Activated CD4-positive, alpha-beta memory T cell treated with anti-CD3 and anti-CD28 coated beads for 36 hours (primary cell): Measurements from ENCODE around the gene PNKP. TPM values are rescaled to one million over a fixed set of nuclear protein-coding genes. Genes with fewer than 3 reads are reported as not detected.

ENCODE experiments used
- CTCF ChIA-PET: fragments of 350-600 bp; sonication (Branson Sonifier 250); formaldehyde crosslinking; loops from one replicate; lab custom pipeline; 2021; ENCODE audit warnings: antibody characterized with exemption, inconsistent platforms; lab: Charles Lee
- POLR2A ChIA-PET: fragments of 350-600 bp; sonication (Branson Sonifier 250); formaldehyde crosslinking; loops from one replicate; lab custom pipeline; 2021; ENCODE audit warnings: antibody characterized with exemption; lab: Charles Lee
- DNase-seq: peaks from one replicate; pipeline ENCODE4 v3.0.0-alpha.2; 2020
- H3K27ac Mint-ChIP-seq: one replicate; pipeline ENCODE4 v1.8.0; 2021; ENCODE audit warnings: mixed read lengths
- H3K27me3 Mint-ChIP-seq: one replicate; pipeline ENCODE4 v1.8.0; 2021; ENCODE audit warnings: mixed read lengths
- H3K36me3 Mint-ChIP-seq: one replicate; pipeline ENCODE4 v1.8.0; 2021; ENCODE audit warnings: mixed read lengths
- H3K4me1 Mint-ChIP-seq: one replicate; pipeline ENCODE4 v1.8.0; 2021; ENCODE audit warnings: low read depth, mixed read lengths
- H3K4me3 Mint-ChIP-seq: one replicate; pipeline ENCODE4 v1.8.0; 2021; ENCODE audit warnings: mild to moderate bottlenecking, mixed read lengths
- H3K9me3 Mint-ChIP-seq: one replicate; pipeline ENCODE4 v1.8.0; 2021; ENCODE audit warnings: mixed read lengths
- intact Hi-C: fragments of 100-400 bp; cut with micrococcal nuclease; formaldehyde crosslinking; loops from one replicate; pipeline ENCODE4 v1.15.1; 2023
- total RNA-seq, 2 experiments: library from RNA; stranded (reverse); gene quantifications; one replicate each; pipeline ENCODE4 v1.2.3, GENCODE V29; 2021

The PNKP gene
- total RNA-seq, 2 experiments from 2014 or later: 88.7 to 98.6 TPM

DNA sequence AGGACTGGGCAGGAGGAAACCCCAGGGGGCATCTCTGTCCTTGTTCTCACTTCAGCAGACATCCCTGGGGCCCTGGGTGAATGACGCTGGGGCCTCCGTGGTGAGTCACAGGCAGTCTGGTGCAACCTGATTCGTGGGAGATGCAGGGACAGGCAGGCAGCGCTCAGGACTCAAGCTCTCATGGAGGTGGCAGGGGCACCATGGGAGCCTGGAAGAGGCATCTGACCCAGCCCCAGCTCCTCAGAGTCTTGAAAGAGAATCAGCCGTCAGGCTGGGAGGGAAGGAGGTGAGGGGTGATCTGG lies 30.4 kb downstream of the PNKP start:
- no peak for DNase-seq

DNA sequence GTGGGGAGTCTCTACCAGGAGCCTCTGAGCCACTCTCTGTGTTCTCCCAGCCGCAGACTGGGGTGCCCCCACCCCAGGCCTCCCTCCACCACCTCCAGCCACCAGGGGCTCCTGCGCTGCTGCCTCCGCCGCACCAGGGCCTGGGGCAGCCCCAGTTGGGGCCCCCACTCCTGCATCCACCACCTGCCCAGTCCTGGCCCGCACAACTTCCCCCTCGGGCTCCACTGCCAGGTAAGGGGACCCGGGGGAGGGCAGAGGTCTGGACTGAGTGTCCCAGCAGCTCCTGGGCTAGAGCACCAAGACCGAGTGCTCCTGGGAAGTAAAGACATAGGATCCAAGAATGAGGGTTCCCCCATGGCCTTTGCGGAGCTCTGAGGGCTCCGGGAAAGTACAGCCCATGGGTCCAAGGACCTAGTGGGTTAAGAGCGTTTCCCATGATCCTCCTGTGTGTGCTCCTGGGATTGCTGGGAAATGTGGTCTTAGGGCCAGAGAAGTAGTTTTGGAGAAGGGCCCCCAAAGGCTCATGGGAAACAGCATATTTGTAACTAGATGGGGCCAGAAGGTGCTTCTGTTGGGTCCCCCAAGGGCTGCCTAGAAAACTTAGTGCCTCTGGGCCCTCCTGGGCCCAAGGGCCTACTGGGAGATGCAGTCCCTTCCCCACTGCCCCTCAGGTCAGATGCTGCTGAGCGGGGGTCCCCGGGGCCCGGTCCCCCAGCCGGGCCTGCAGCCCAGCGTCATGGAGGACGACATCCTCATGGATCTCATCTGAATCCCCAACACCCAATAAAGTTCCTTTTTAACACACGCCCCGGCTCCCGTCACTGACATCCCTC lies 31.0 kb downstream of the PNKP start:
- DNase-seq: no peak
- POLR2A ChIA-PET: no interaction called here
- Mint-ChIP-seq H3K27ac (no peak overlapping the region), H3K27me3 (no peaks in the 10 kb centered on the region), H3K36me3 (peaks cover 29% of the 10 kb centered on the region), H3K4me1 (no peaks in the 10 kb centered on the region), H3K4me3 (no peak overlapping the region), H3K9me3 (no peaks in the 10 kb centered on the region)
- intact Hi-C loops: no loop called here
- CTCF ChIA-PET: no interaction called here

More for the DNA sequence above, 30.4 kb downstream of the PNKP start:
- Mint-ChIP-seq H3K4me3 (no peak overlapping the region), H3K27me3 (no peaks in the 10 kb centered on the region), H3K36me3 (peaks cover 25% of the 10 kb centered on the region), H3K27ac (no peak overlapping the region), H3K9me3 (no peaks in the 10 kb centered on the region), H3K4me1 (no peaks in the 10 kb centered on the region)
- CTCF ChIA-PET: no interaction called here
- POLR2A ChIA-PET: no interaction called here
- intact Hi-C loops: no loop called here

DNA sequence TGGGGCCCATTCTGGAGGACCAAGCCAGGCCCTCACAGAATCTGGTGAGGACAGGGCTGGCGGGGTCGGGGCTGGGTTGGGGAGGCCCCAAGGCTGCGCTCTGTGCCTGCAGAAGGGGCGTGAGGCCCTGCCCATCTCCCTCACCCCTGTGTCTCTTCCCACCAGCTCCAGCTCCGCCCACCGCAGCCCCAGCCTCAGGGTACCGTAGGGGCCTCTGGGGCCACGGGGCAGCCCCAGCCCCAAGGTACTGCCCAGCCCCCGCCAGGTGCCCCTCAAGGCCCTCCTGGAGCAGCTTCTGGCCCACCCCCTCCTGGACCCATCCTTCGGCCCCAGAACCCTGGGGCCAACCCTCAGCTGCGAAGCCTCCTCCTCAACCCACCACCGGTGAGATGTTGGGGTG lies 31.8 kb downstream of the PNKP start:
- CTCF ChIA-PET: no interaction called here
- H3K36me3 Mint-ChIP-seq: peaks cover 29% of the 10 kb centered on the region
- intact Hi-C loops: no loop called here
- H3K4me3 Mint-ChIP-seq: no peak overlapping the region
- POLR2A ChIA-PET: no interaction called here
- H3K4me1 Mint-ChIP-seq: no peaks in the 10 kb centered on the region
- H3K27me3 Mint-ChIP-seq: no peaks in the 10 kb centered on the region
- no peak overlapping the region for H3K27ac Mint-ChIP-seq
- DNase-seq: no peak
- no peaks in the 10 kb centered on the region for H3K9me3 Mint-ChIP-seq

- Mint-ChIP-seq H3K4me3 (no peak overlapping the region), H3K36me3 (peaks cover 22% of the 10 kb centered on the region), H3K9me3 (no peaks in the 10 kb centered on the region), H3K4me1 (no peaks in the 10 kb centered on the region), H3K27ac (no peak overlapping the region), H3K27me3 (no peaks in the 10 kb centered on the region)
- no peak for DNase-seq
- CTCF ChIA-PET: interaction anchor here (0.5 kb wide), 1 partner anchor 19 kb away, joined by 3 read pairs; no protein-coding TSS in a partner anchor
- intact Hi-C loops: no loop called here
- POLR2A ChIA-PET: no interaction called here
Observed at GRCh38 chr19:49833599-49833998, 33.8 kb downstream of the PNKP start.

DNA sequence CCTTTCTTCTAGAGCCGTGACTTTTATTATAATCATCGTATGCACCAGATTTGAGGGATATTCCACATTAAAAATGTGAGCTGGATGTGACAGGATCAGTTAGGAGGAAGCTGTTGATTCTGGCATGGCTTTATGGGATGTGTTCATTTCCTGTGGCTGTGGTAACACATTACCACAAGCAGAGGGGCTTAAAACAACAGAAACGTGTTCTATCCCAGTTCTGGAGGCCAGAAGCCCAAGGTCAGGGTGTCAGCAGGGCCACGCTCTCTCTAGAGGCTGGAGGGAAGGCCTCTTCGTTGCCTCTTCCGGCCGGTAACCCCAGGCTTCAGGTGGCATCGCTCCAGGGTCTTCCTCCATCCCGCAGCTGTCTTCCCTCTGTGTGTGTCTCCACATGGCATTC lies 34.8 kb downstream of the PNKP start:
- intact Hi-C loops: no loop called here
- peaks cover 19% of the 10 kb centered on the region for H3K36me3 Mint-ChIP-seq
- H3K4me3 Mint-ChIP-seq: no peak overlapping the region
- H3K27ac Mint-ChIP-seq: no peak overlapping the region
- ChIA-PET CTCF (no interaction called here), POLR2A (interaction anchor here (0.6 kb wide), 1 partner anchor 26 kb away, joined by 3 read pairs; no protein-coding TSS in a partner anchor)
- H3K9me3 Mint-ChIP-seq: no peaks in the 10 kb centered on the region
- H3K27me3 Mint-ChIP-seq: no peaks in the 10 kb centered on the region
- H3K4me1 Mint-ChIP-seq: no peaks in the 10 kb centered on the region
- no peak for DNase-seq

GRCh38 chr19:49831592-49831991 lies 35.8 kb downstream of the PNKP start:
- no peaks in the 10 kb centered on the region for H3K9me3 Mint-ChIP-seq
- H3K36me3 Mint-ChIP-seq: peaks cover 17% of the 10 kb centered on the region
- ChIA-PET CTCF (no interaction called here), POLR2A (no interaction called here)
- no peak overlapping the region for H3K27ac Mint-ChIP-seq
- H3K4me3 Mint-ChIP-seq: no peak overlapping the region
- no peak for DNase-seq
- intact Hi-C loops: no loop called here
- no peaks in the 10 kb centered on the region for H3K27me3 Mint-ChIP-seq
- no peaks in the 10 kb centered on the region for H3K4me1 Mint-ChIP-seq

DNA sequence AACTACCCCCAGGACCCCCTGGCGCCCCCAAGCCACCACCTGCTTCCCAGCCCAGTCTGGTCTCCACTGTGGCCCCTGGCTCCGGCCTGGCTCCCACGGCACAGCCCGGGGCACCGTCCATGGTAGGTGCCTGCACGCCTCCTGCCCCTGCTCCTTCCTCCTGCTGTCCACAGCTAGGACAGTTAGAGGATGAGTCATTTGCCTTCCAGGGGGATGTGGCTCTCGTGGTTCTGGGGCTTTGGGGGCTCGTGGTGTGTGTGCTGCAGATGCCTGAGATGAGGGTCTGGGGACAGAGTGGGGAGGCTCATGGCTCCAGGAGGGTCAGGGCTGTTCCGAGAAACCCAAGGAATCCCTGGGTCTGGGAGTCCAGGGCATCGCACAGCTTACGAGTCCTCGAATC lies 36.6 kb downstream of the PNKP start:
- no peaks in the 10 kb centered on the region for H3K27me3 Mint-ChIP-seq
- POLR2A ChIA-PET: no interaction called here
- no peak overlapping the region for H3K4me3 Mint-ChIP-seq
- DNase-seq: no peak
- H3K36me3 Mint-ChIP-seq: peaks cover 17% of the 10 kb centered on the region
- intact Hi-C loops: no loop called here
- H3K27ac Mint-ChIP-seq: no peak overlapping the region
- no peaks in the 10 kb centered on the region for H3K4me1 Mint-ChIP-seq
- H3K9me3 Mint-ChIP-seq: no peaks in the 10 kb centered on the region
- CTCF ChIA-PET: no interaction called here

DNA sequence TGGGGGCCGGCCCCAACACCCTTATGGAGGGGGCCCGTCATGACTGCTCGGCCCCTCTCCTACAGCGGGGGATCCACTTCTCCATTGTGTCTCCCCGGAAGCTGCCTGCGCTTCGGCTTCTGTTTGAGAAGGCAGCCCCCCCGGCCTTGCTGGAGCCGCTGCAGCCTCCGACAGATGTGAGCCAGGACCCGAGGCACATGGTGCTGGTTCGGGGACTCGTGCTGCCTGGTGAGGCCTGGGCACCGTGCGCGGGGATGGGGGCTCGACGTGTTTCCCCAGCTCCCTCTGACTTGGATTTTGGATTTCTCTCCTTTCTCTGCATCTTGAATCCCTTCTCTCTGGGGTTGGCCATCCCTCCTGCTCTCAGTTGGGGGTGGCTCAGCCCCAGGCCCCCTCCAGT lies 37.7 kb downstream of the PNKP start:
- DNase-seq: no peak
- no peaks in the 10 kb centered on the region for H3K27me3 Mint-ChIP-seq
- H3K27ac Mint-ChIP-seq: no peak overlapping the region
- no peak overlapping the region for H3K4me3 Mint-ChIP-seq
- H3K9me3 Mint-ChIP-seq: no peaks in the 10 kb centered on the region
- intact Hi-C loops: no loop called here
- H3K36me3 Mint-ChIP-seq: peaks cover 11% of the 10 kb centered on the region
- CTCF ChIA-PET: no interaction called here
- H3K4me1 Mint-ChIP-seq: no peaks in the 10 kb centered on the region
- POLR2A ChIA-PET: no interaction called here

DNA sequence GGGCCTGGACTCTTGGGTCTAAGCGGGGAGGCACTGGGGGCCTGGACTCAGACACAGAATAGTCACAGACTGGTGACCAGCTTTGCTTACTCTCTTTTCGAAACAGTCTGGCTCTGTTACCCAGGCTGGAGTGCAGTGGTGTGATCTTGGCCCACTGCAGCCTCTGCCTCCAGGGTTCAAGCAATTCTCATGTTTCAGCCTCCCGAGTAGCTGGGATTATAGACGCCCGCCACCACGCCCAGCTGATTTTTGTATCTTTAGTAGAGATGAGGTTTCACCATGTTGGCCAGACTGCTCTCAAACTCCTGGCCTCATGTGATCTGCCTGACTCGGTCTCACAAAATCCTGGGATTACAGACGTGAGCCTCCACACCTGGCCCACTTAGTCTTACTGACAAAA lies 38.2 kb downstream of the PNKP start:
- intact Hi-C loops: no loop called here

GRCh38 chr19:49827034-49827433 lies 40.3 kb downstream of the PNKP start:
- CTCF ChIA-PET: no interaction called here
- Mint-ChIP-seq H3K27me3 (no peaks in the 10 kb centered on the region), H3K36me3 (peaks cover 6% of the 10 kb centered on the region), H3K27ac (no peak overlapping the region), H3K4me3 (no peak overlapping the region), H3K9me3 (no peaks in the 10 kb centered on the region), H3K4me1 (no peaks in the 10 kb centered on the region)
- intact Hi-C loops: no loop called here
- POLR2A ChIA-PET: no interaction called here
- no peak for DNase-seq

More for the DNA sequence above, 38.2 kb downstream of the PNKP start:
- Mint-ChIP-seq H3K4me3 (no peak overlapping the region), H3K36me3 (peaks cover 9% of the 10 kb centered on the region), H3K27me3 (no peaks in the 10 kb centered on the region), H3K9me3 (no peaks in the 10 kb centered on the region), H3K27ac (no peak overlapping the region), H3K4me1 (no peaks in the 10 kb centered on the region)
- ChIA-PET CTCF (no interaction called here), POLR2A (no interaction called here)
- DNase-seq: no peak

GRCh38 chr19:49824662-49825061 lies 42.7 kb downstream of the PNKP start:
- CTCF ChIA-PET: no interaction called here
- POLR2A ChIA-PET: no interaction called here
- intact Hi-C loops: no loop called here
- no peaks in the 10 kb centered on the region for H3K9me3 Mint-ChIP-seq
- peaks cover under 1% of the 10 kb centered on the region for H3K4me1 Mint-ChIP-seq
- no peak overlapping the region for H3K4me3 Mint-ChIP-seq
- H3K27me3 Mint-ChIP-seq: no peaks in the 10 kb centered on the region
- no peak for DNase-seq
- no peak overlapping the region for H3K27ac Mint-ChIP-seq
- H3K36me3 Mint-ChIP-seq: peaks cover 3% of the 10 kb centered on the region

DNA sequence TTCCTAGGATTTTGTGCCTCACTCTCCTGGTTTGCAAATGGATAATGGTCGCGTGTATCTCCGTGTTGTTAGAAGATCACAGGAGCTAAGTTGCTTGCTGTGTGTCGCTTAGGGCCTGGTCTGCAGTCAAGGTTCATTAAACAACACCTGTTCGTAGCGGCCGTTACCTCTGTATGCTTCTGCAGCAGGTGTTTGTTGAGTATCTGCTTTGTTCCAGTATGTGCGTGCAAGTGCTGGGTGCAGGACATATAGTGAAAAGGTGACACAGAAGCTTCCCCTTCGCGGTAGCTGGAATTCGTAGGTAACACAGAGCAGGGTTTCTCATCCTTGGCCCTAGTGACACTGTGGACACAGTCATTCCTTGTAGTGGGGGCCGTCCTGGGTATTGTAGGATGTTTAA lies 43.9 kb downstream of the PNKP start:
- Mint-ChIP-seq H3K27me3 (no peaks in the 10 kb centered on the region), H3K4me3 (no peak overlapping the region), H3K36me3 (peaks cover 3% of the 10 kb centered on the region), H3K27ac (no peak overlapping the region), H3K4me1 (peaks cover 10% of the 10 kb centered on the region), H3K9me3 (no peaks in the 10 kb centered on the region)
- CTCF ChIA-PET: no interaction called here
- DNase-seq: no peak
- POLR2A ChIA-PET: no interaction called here
- intact Hi-C loops: no loop called here

GRCh38 chr19:49820125-49820524 lies 47.3 kb downstream of the PNKP start:
- Mint-ChIP-seq H3K4me1 (peaks cover 13% of the 10 kb centered on the region), H3K27ac (no peak overlapping the region), H3K9me3 (no peaks in the 10 kb centered on the region), H3K27me3 (no peaks in the 10 kb centered on the region), H3K36me3 (no peaks in the 10 kb centered on the region), H3K4me3 (no peak overlapping the region)
- DNase-seq: no peak
- intact Hi-C loops: no loop called here
- ChIA-PET CTCF (no interaction called here), POLR2A (no interaction called here)
